NB4 (cell line): ENCODE measurements around the gene KCNT2.

Source experiments
- POLR2A ChIP-seq: IDR thresholded peaks from 2 replicates; pipeline ENCODE4 v1.6.1; 2011; ENCODE audit warnings: mild to moderate bottlenecking; ENCODE audit not compliant: insufficient read length; ENCODE audit errors: extremely low read depth
- TF ChIP-seq, protein P1 (sequence below): IDR thresholded peaks from one replicate; pipeline ENCODE4 v1.5.1; 2012; ENCODE audit warnings: low read depth, low read length

DNA sequence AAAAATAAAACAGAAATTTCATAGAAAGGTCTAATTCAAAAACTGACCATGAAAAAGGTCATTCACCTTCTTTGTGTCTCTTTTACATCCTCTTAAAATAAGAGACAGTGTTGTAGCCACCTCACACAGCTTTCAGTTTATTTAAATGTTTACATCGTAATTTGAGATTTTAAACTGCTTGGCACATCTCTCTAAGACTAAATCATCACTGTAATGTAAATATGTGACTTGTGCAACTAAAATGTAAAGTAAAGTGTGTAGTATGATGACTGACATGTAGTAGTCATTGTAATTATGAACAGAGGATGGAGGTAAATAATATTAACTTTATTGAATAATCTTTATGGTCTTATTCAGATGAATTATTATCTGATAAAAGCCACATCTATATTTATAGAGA lies 283.9 kb downstream of the KCNT2 start:
- TF ChIP-seq, protein P1, sequence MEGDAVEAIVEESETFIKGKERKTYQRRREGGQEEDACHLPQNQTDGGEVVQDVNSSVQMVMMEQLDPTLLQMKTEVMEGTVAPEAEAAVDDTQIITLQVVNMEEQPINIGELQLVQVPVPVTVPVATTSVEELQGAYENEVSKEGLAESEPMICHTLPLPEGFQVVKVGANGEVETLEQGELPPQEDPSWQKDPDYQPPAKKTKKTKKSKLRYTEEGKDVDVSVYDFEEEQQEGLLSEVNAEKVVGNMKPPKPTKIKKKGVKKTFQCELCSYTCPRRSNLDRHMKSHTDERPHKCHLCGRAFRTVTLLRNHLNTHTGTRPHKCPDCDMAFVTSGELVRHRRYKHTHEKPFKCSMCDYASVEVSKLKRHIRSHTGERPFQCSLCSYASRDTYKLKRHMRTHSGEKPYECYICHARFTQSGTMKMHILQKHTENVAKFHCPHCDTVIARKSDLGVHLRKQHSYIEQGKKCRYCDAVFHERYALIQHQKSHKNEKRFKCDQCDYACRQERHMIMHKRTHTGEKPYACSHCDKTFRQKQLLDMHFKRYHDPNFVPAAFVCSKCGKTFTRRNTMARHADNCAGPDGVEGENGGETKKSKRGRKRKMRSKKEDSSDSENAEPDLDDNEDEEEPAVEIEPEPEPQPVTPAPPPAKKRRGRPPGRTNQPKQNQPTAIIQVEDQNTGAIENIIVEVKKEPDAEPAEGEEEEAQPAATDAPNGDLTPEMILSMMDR = no peak
- TF ChIP-seq POLR2A = no peak
